HUES6 (cell line): Measurements from ENCODE around the gene TRMT11.
"Not testable (repeated sequence)": the region's sequence is repeated elsewhere in the genome, so short reads cannot be mapped to it uniquely, and the experiment has no call there.

ENCODE experiments used
- H3K27ac ChIP-seq: 2 replicates; pipeline ENCODE4 v1.7.0; 2013; ENCODE audit warnings: low read depth, mild to moderate bottlenecking, low read length, inconsistent platforms
- H3K27me3 ChIP-seq: 2 replicates; pipeline ENCODE4 v1.6.1; 2013; ENCODE audit warnings: low read length; ENCODE audit not compliant: control insufficient read depth, insufficient read depth
- H3K36me3 ChIP-seq: 2 replicates; pipeline ENCODE4 v1.6.1; 2013; ENCODE audit warnings: low read length; ENCODE audit not compliant: control insufficient read depth, insufficient read depth
- H3K4me1 ChIP-seq: 2 replicates; pipeline ENCODE4 v1.6.1; 2013; ENCODE audit warnings: low read length; ENCODE audit not compliant: control insufficient read depth, insufficient read depth
- H3K4me3 ChIP-seq: 2 replicates; pipeline ENCODE4 v1.5.1; 2013; ENCODE audit warnings: low read depth, low read length
- H3K9ac ChIP-seq: one replicate; pipeline ENCODE4 v1.6.1; 2013; ENCODE audit warnings: mild to moderate bottlenecking, low read length
- H3K9me3 ChIP-seq: 2 replicates; pipeline ENCODE4 v1.6.1; 2013; ENCODE audit warnings: low read depth, low read length; ENCODE audit not compliant: control insufficient read depth, insufficient read depth

Gene TRMT11

GRCh38 chr6:126042001-126042419 is 55.7 kb downstream of the TRMT11 start:
- no peak overlapping the region for H3K27ac ChIP-seq
- no peaks in the 10 kb centered on the region for H3K4me1 ChIP-seq
- H3K9me3 ChIP-seq, result peaks cover 5% of the 10 kb centered on the region; the same call in 1 of the 2 replicates
- H3K36me3 ChIP-seq, result peaks cover 36% of the 10 kb centered on the region
- H3K9ac ChIP-seq, result no peak overlapping the region
- H3K27me3 ChIP-seq, result no peaks in the 10 kb centered on the region
- no peak overlapping the region for H3K4me3 ChIP-seq

DNA sequence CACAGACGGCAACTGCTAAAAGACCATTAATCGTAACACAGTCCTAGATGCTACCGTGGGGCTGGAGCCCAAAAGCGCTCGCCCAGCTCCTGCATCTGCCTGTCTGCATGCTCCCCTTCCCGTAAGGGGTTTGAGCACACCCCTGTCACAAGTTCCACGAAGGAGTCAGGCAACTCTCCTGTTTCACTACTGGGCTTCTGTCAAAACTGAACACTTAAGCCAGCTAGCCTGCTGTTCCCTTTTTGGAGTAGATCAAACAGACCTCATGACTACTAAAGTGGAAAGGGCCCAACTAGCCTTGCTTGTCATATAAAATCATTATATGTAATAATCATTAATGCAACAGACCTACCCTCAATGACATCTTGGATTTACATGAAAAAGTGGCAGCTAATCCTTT is 61.3 kb downstream of the TRMT11 start:
- Histone ChIP-seq H3K9me3 (peaks cover 5% of the 10 kb centered on the region; the same call in 1 of the 2 replicates), H3K4me1 (no peaks in the 10 kb centered on the region), H3K4me3 (no peak overlapping the region), H3K27ac (no peak overlapping the region), H3K36me3 (peaks cover 32% of the 10 kb centered on the region), H3K27me3 (no peaks in the 10 kb centered on the region), H3K9ac (no peak overlapping the region)

- no peaks in the 10 kb centered on the region for H3K4me1 ChIP-seq
- no peak overlapping the region for H3K9ac ChIP-seq
- peaks cover 5% of the 10 kb centered on the region; the same call in 1 of the 2 replicates for H3K9me3 ChIP-seq
- no peak overlapping the region for H3K27ac ChIP-seq
- H3K4me3 ChIP-seq, result no peak overlapping the region
- no peaks in the 10 kb centered on the region for H3K27me3 ChIP-seq
- H3K36me3 ChIP-seq, result peaks cover 30% of the 10 kb centered on the region
These were observed 62.3 kb downstream of the TRMT11 start for GRCh38 chr6:126048635-126049034.

GRCh38 chr6:126050795-126051194 is 64.5 kb downstream of the TRMT11 start:
- Histone ChIP-seq H3K27ac (no peak overlapping the region), H3K9me3 (no peaks in the 10 kb centered on the region), H3K9ac (no peak overlapping the region), H3K4me1 (no peaks in the 10 kb centered on the region), H3K4me3 (no peak overlapping the region), H3K27me3 (no peaks in the 10 kb centered on the region), H3K36me3 (peaks cover 30% of the 10 kb centered on the region)

- H3K9me3 ChIP-seq, result no peaks in the 10 kb centered on the region
- no peak overlapping the region for H3K27ac ChIP-seq
- no peak overlapping the region for H3K9ac ChIP-seq
- no peak overlapping the region for H3K4me3 ChIP-seq
- no peaks in the 10 kb centered on the region for H3K4me1 ChIP-seq
- H3K36me3 ChIP-seq, result peaks cover 20% of the 10 kb centered on the region
- no peaks in the 10 kb centered on the region for H3K27me3 ChIP-seq
These were observed 65.5 kb downstream of the TRMT11 start for GRCh38 chr6:126051791-126052190.

DNA sequence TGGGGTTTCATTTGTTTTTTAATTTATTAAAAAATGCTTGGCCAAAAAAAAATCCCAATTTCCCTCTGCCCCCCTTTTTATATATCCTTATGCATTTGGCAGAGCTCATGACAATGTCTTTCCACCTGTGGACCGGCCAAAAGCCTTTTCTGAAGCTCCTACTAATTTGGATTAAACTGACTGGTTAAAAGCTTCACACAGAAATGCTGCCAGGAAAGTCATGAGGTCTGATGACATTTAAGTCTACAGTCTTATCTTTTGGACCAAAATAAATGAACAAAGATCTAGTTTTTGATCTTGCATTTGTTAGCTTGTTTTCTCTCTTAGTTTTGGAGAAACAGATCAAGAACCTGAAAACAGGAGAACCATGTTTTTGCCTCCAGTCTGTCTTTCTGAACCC is 66.1 kb downstream of the TRMT11 start:
- Histone ChIP-seq H3K9ac (no peak overlapping the region), H3K4me3 (no peak overlapping the region), H3K9me3 (no peaks in the 10 kb centered on the region), H3K4me1 (no peaks in the 10 kb centered on the region), H3K36me3 (peaks cover 14% of the 10 kb centered on the region), H3K27ac (no peak overlapping the region), H3K27me3 (no peaks in the 10 kb centered on the region)

GRCh38 chr6:126054258-126054702 is 67.9 kb downstream of the TRMT11 start:
- no peak overlapping the region for H3K27ac ChIP-seq

DNA sequence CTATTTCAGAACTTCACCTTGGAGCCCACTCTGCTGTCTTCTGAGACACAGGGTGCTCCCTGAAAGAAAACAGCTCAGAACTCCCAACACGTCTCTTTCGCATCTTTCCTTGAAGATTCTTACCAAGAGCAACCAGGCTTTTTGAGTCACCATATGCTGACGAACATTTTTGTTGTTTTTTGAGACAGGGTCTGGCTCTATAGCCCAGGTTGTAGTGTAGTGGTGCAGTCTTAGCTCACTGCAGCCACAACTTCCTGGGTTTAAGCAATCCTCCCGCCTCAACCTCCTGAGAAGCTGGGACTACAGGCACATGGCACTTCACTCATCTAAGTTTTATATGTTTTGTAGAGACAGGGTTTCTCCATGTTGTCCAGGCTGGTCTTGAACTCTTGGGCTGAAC is 68.5 kb downstream of the TRMT11 start:
- Histone ChIP-seq H3K9me3 (no peaks in the 10 kb centered on the region), H3K9ac (no peak overlapping the region), H3K36me3 (no peaks in the 10 kb centered on the region), H3K27ac (no peak overlapping the region), H3K4me3 (no peak overlapping the region), H3K27me3 (no peaks in the 10 kb centered on the region), H3K4me1 (no peaks in the 10 kb centered on the region)

More at GRCh38 chr6:126054258-126054702, 67.9 kb downstream of the TRMT11 start:
- H3K9ac ChIP-seq, result no peak overlapping the region
- H3K9me3 ChIP-seq, result no peaks in the 10 kb centered on the region
- H3K4me3 ChIP-seq, result no peak overlapping the region
- H3K36me3 ChIP-seq, result no peaks in the 10 kb centered on the region
- no peaks in the 10 kb centered on the region for H3K27me3 ChIP-seq
- no peaks in the 10 kb centered on the region for H3K4me1 ChIP-seq

- no peak overlapping the region for H3K27ac ChIP-seq
- no peaks in the 10 kb centered on the region for H3K9me3 ChIP-seq
- H3K4me1 ChIP-seq, result no peaks in the 10 kb centered on the region
- no peaks in the 10 kb centered on the region for H3K27me3 ChIP-seq
- H3K36me3 ChIP-seq, result no peaks in the 10 kb centered on the region
- H3K4me3 ChIP-seq, result no peak overlapping the region
- H3K9ac ChIP-seq, result no peak overlapping the region
These were observed 69.1 kb downstream of the TRMT11 start for GRCh38 chr6:126055449-126055848.

- H3K27me3 ChIP-seq, result no peaks in the 10 kb centered on the region
- no peaks in the 10 kb centered on the region for H3K9me3 ChIP-seq
- no peak overlapping the region for H3K9ac ChIP-seq
- no peak overlapping the region for H3K4me3 ChIP-seq
- no peak overlapping the region for H3K27ac ChIP-seq
- no peaks in the 10 kb centered on the region for H3K36me3 ChIP-seq
- no peaks in the 10 kb centered on the region for H3K4me1 ChIP-seq
These were observed 70.1 kb downstream of the TRMT11 start for GRCh38 chr6:126056355-126057004.

DNA sequence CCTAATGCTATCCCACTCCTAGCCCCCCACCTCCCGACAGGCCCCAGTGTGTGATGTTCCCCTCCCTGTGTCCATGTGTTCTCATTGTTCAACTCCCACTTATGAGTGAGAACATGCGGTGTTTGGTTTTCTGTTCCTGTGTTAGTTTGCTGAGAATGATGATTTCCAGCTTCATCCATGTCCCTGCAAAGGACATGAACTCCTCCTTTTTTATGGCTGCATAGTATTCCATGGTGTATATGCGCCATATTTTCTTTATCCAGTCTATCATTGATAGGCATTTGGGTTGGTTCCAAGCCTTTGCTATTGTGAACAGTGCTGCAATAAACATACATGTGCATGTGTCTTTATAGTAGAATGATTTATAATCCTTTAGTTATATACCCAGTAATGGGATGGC is 71.7 kb downstream of the TRMT11 start:
- H3K9me3 ChIP-seq, H3K4me3 ChIP-seq, H3K9ac ChIP-seq, H3K27me3 ChIP-seq, H3K4me1 ChIP-seq, H3K36me3 ChIP-seq, H3K27ac ChIP-seq: not testable (repeated sequence)
